K562 (cell line): Measurements from ENCODE around the gene IQCK. TPM values are rescaled to one million over a fixed set of nuclear protein-coding genes. Genes with fewer than 3 reads are reported as not detected.
A peak's percentile ranks its signal among the peaks of the same experiment; 100 is the strongest.

Source experiments
- ATAC-seq: fragments of 200-7000 bp; cut with Tn5 transposase; 3 replicates; pipeline ENCODE4 v1.9.1; 2020; ENCODE audit warnings: moderate library complexity
- BruUV-seq: library from RNA; stranded (reverse); fragments of 400-500 nt; replicated peaks from 2 replicates; lab custom pipeline; 2021; lab: Mats Ljungman, UMichigan
- CTCF ChIA-PET: fragments of 300-600 bp; formaldehyde crosslinking; extraction: SDS; loops from one replicate; lab custom pipeline; 2021; ENCODE audit warnings: low intra/inter-chr PET ratio; lab: Yijun Ruan, JAX
- POLR2A ChIA-PET: fragments of 300-600, 350-650 bp; sonication (Branson Sonifier 250); formaldehyde crosslinking; extraction: SDS; loops from one replicate; lab custom pipeline; 2021; ENCODE audit warnings: antibody characterized with exemption, inconsistent platforms; lab: Yijun Ruan, JAX
- DNase-seq, 4 experiments: peaks; one replicate each; pipeline versions ENCODE4 v3.0.0 to v3.0.0-alpha.2; 2011 to 2018; ENCODE audit warnings: low spot score in 3 of 4, mixed read lengths in 3 of 4; ENCODE audit errors: extremely low read depth in 1 of 4
- FAIRE-seq: peaks from 2 replicates; lab custom pipeline; 2011; peaks lifted over from hg19 to GRCh38; lab: Jason Lieb, UNC
- H2AFZ ChIP-seq: 2 replicates; pipeline ENCODE4 v1.6.0; 2011; ENCODE audit warnings: low read depth, low read length, control low read depth, inconsistent platforms
- H3K27ac ChIP-seq: fragments of 200-600 bp; 3 replicates; pipeline ENCODE4 v1.8.0; 2011; ENCODE audit warnings: low read depth, mild to moderate bottlenecking, control low read depth, inconsistent platforms, low read length, moderate library complexity, mixed read lengths; ENCODE audit errors: extremely low read depth
- H3K27me3 ChIP-seq, 2 experiments: fragments of 300-600 bp in 1 of 2; 2 replicates in 1 of 2; 3 replicates in 1 of 2; pipeline versions ENCODE4 v1.6.0 to v1.8.0; 2011; ENCODE audit warnings: inconsistent platforms in 2 of 2, low read length in 2 of 2, mild to moderate bottlenecking in 1 of 2, mixed read lengths in 1 of 2, moderate library complexity in 1 of 2; ENCODE audit not compliant: control insufficient read depth in 2 of 2, insufficient read depth in 2 of 2
- H3K36me3 ChIP-seq: fragments of 300-600 bp; 3 replicates; pipeline ENCODE4 v1.8.0; 2011; ENCODE audit warnings: mild to moderate bottlenecking, low read length, inconsistent platforms; ENCODE audit not compliant: control insufficient read depth, insufficient read depth
- H3K4me1 ChIP-seq, 2 experiments: fragments of 200-600 bp in 1 of 2; replicated peaks in 1 of 2; 2 replicates in 1 of 2; 3 replicates in 1 of 2; pipeline versions ENCODE4 v1.5.1 to v1.8.0; 2011; ENCODE audit warnings: inconsistent platforms in 2 of 2, low read length in 2 of 2, mild to moderate bottlenecking in 1 of 2, mixed read lengths in 1 of 2, moderate library complexity in 1 of 2; ENCODE audit not compliant: control insufficient read depth in 2 of 2, insufficient read depth in 2 of 2
- H3K4me2 ChIP-seq: 2 replicates; pipeline ENCODE4 v1.6.1; 2011; ENCODE audit warnings: low read length, control low read depth, inconsistent platforms, mixed read lengths; ENCODE audit not compliant: insufficient read depth
- H3K4me3 ChIP-seq: fragments of 200-600 bp; sonication (generic), shearing (Covaris generic); 2 replicates; pipeline ENCODE4 v1.5.1; 2016; ENCODE audit warnings: control low read depth, inconsistent platforms
- H3K79me2 ChIP-seq: fragments of 200-600 bp; 3 replicates; pipeline ENCODE4 v1.8.0; 2011; ENCODE audit warnings: low read length, inconsistent platforms; ENCODE audit not compliant: control insufficient read depth, insufficient read depth
- H3K9ac ChIP-seq, 2 experiments: 2 replicates each; pipeline versions ENCODE4 v1.6.0 to v1.6.1; 2011; ENCODE audit warnings: low read depth in 2 of 2, low read length in 2 of 2, control low read depth in 1 of 2, inconsistent platforms in 1 of 2, mild to moderate bottlenecking in 1 of 2, mixed read lengths in 1 of 2; ENCODE audit not compliant: insufficient read depth in 1 of 2
- H3K9me1 ChIP-seq: one replicate; pipeline ENCODE4 v1.6.0; 2011; ENCODE audit warnings: inconsistent platforms, mild to moderate bottlenecking, low read length, moderate library complexity; ENCODE audit not compliant: control insufficient read depth, insufficient read depth
- H3K9me3 ChIP-seq: replicated peaks from 2 replicates; pipeline ENCODE4 v1.5.1; 2011; ENCODE audit warnings: low read depth, low read length, inconsistent platforms; ENCODE audit not compliant: control insufficient read depth, insufficient read depth
- H4K20me1 ChIP-seq: replicated peaks from 2 replicates; pipeline ENCODE4 v1.6.1; 2011; ENCODE audit warnings: low read length, inconsistent platforms, mixed read lengths; ENCODE audit not compliant: control insufficient read depth, insufficient read depth
- ARID2 ChIP-seq: fragments of 450-650 bp; IDR thresholded peaks from 2 replicates; pipeline ENCODE4 v1.6.1; 2017; ENCODE audit warnings: antibody characterized with exemption, mild to moderate bottlenecking
- EZH2 ChIP-seq: IDR thresholded peaks from 2 replicates; pipeline ENCODE4 v1.6.1; 2012; ENCODE audit warnings: low read depth, mild to moderate bottlenecking, inconsistent platforms, low read length, borderline replicate concordance
- POLR2A ChIP-seq: fragments of 450-650 bp; conservative IDR thresholded peaks from 2 replicates; pipeline ENCODE4 v1.6.1; 2016
- POLR2G ChIP-seq: fragments of 200-400 bp; formaldehyde crosslinking; IDR thresholded peaks from 2 replicates; pipeline ENCODE4 v1.6.1; 2017; ENCODE audit warnings: low read depth, mild to moderate bottlenecking, antibody characterized with exemption, low read length, moderate library complexity
- WGBS: fragments of 100-300 bp; shearing (Covaris generic); methylation state at CpG from one replicate; pipeline ENCODE4 v1.1.6; 2016; ENCODE audit warnings: low coverage, mixed read lengths; ENCODE audit not compliant: insufficient coverage; ENCODE audit errors: missing lambda C conversion rate; 5-methylcytosine and 5-hydroxymethylcytosine counted together
- in situ Hi-C: fragments of 300-500 bp; cut with MboI; formaldehyde crosslinking; loops from 4 replicates; pipeline ENCODE4 v1.15.0; 2018; ENCODE audit warnings: inconsistent platforms, mixed read lengths
- intact Hi-C: fragments of 100-400 bp; cut with micrococcal nuclease; formaldehyde crosslinking; loops from 2 replicates; pipeline ENCODE4 v1.14.2; 2022
- polyA plus RNA-seq, 8 experiments: library from polyadenylated mRNA; depleted of rRNA in 4 of 8; stranded (reverse) in 5 of 8; unstranded in 3 of 8; fragments of >200 nt; fragmentation: Nextera tagmentation in 2 of 8; fragmentation: Illumina TruSeq in 1 of 8; extraction: Ambion mirVana in 2 of 8; extraction: Trizol in 1 of 8; gene quantifications; 2 replicates each; pipeline versions ENCODE4 v1.2.1 to v1.2.3, GENCODE V29; 2011 to 2014; ENCODE audit warnings: inconsistent platforms in 1 of 8, missing spikeins in 1 of 8
- total RNA-seq, 7 experiments: library from RNA; depleted of rRNA in 6 of 7; stranded (reverse); fragments of >200 nt in 6 of 7; fragmentation: Illumina TruSeq in 2 of 7; extraction: Trizol in 2 of 7; gene quantifications; 2 replicates each; pipeline versions ENCODE4 v1.2.1 to v1.2.3, GENCODE V29; 2011 to 2021; ENCODE audit warnings: low replicate concordance in 1 of 7

Gene IQCK
- total and polyA plus RNA-seq, 9 of the 15 experiments (the other 6 are each of a cell fraction or from before 2014, with no cell fraction given): 5.2 to 12.2 (median 7.3) TPM

- Histone ChIP-seq H3K27ac (no peak overlapping the region), H3K9me1 (peaks cover 11% of the 10 kb centered on the region), H3K4me2 (no peak overlapping the region), H4K20me1 (peaks cover 33% of the 10 kb centered on the region; the same call in 1 of the 2 replicates), H3K79me2 (peaks cover 66% of the 10 kb centered on the region), H3K36me3 (peaks cover 95% of the 10 kb centered on the region), H3K27me3 (no peaks in the 10 kb centered on the region), H3K9ac (peak overlapping the region in 1 of 2 experiments; percentile 21; a peak in 1 of 4 replicates), H2AFZ (no peak overlapping the region), H3K9me3 (no peaks in the 10 kb centered on the region), H3K4me1 (peaks cover 28 to 46% of the 10 kb centered on the region in 2 experiments; a peak in 4 of 5 replicates), H3K4me3 (no peak overlapping the region)
- DNase-seq (no peak), FAIRE-seq (no peak), ATAC-seq (no peak)
- TF ChIP-seq ARID2 (no peak), POLR2G (peak; percentile 44)
- BruUV-seq: no TSS peak
- ChIA-PET CTCF (no interaction called here), POLR2A (interaction anchor here (0.7 to 1.6 kb wide), 5 partner anchors 11 to 689 kb away, joined by 3 to 11 read pairs (median 4); partner anchors contain the start of gene VPS35L)
- in situ Hi-C loops: no loop called here
- 88% methylated on average over 9 of the region's 13 CpGs for WGBS
- intact Hi-C loops: no loop called here
Observed at GRCh38 chr16:19710991-19711545, 7.0 kb upstream of the IQCK start.

DNA sequence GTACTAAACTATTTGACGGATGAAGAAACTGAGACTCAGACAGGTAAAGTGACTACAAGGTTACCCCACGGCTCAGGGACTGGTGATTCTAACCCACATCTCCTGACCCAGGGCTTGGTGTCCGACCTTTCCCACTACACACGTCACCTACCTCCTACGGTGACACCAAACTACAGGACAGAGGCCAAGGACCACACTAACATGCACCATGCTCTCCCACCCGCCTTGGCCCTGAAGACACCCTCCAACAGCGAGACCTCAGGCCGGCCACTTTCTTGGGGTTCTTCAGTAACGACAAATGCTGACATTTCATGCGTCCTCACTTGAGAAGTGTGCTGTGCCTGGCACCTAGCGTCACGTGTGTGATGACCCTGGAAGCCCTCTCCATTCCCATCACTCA lies 6.4 kb upstream of the IQCK start:
- no peak for FAIRE-seq
- Histone ChIP-seq H3K4me3 (no peak overlapping the region), H3K4me2 (no peak overlapping the region), H3K27ac (no peak overlapping the region; the same call in 2 of the 3 replicates), H3K36me3 (peaks cover 93% of the 10 kb centered on the region), H3K79me2 (peaks cover 72% of the 10 kb centered on the region), H3K9me3 (no peaks in the 10 kb centered on the region)
- intact Hi-C loops: no loop called here
- ChIA-PET CTCF (no interaction called here), POLR2A (interaction anchor here (1.1 kb wide), 1 partner anchor 15 kb away, joined by 5 read pairs; no protein-coding TSS in a partner anchor)
- ATAC-seq: no peak
- 93% methylated on average over 12 of the region's 12 CpGs for WGBS
- TF ChIP-seq EZH2: no peak
- TF ChIP-seq POLR2A: peak; percentile 35; the same call in 1 of the 2 replicates
- TF ChIP-seq, all 486 proteins: peak for 1
- Histone ChIP-seq H3K9ac (peak overlapping the region in 1 of 2 experiments; percentile 54; a peak in 1 of 4 replicates), H2AFZ (no peak overlapping the region), H4K20me1 (peaks cover 36% of the 10 kb centered on the region; the same call in 1 of the 2 replicates), H3K9me1 (peaks cover 11% of the 10 kb centered on the region), H3K4me1 (peaks cover 32 to 50% of the 10 kb centered on the region in 2 experiments; a peak in 4 of 5 replicates), H3K27me3 (no peaks in the 10 kb centered on the region)
- in situ Hi-C loops: no loop called here
- BruUV-seq: no TSS peak
- DNase-seq: no peak
